Endothelial cell of umbilical vein (primary cell): ENCODE data around the gene SSR4. TPM values are rescaled to one million over a fixed set of nuclear protein-coding genes. Genes with fewer than 3 reads are reported as not detected.

Experiments
- BruUV-seq: library from RNA; stranded (reverse); fragments of 400-500 nt; replicated peaks from 2 replicates; lab custom pipeline; 2021; lab: Mats Ljungman, UMichigan
- CTCF ChIA-PET: fragments of 300-600, 350-600 bp; sonication (Branson Sonifier 250); formaldehyde crosslinking; loops from one replicate; lab custom pipeline; 2021; ENCODE audit warnings: antibody characterized with exemption, inconsistent platforms; lab: Charles Lee
- POLR2A ChIA-PET: fragments of 300-600, 350-600 bp; sonication (Branson Sonifier 250); formaldehyde crosslinking; loops from one replicate; lab custom pipeline; 2021; ENCODE audit warnings: antibody characterized with exemption, inconsistent platforms; lab: Charles Lee
- DNase-seq: peaks from one replicate; pipeline ENCODE4 v3.0.0-alpha.2; 2011; ENCODE audit warnings: low read depth, low spot score
- FAIRE-seq: peaks from 2 replicates; lab custom pipeline; 2011; peaks lifted over from hg19 to GRCh38; lab: Jason Lieb, UNC
- H2AFZ ChIP-seq: 2 replicates; pipeline ENCODE4 v1.6.0; 2012; ENCODE audit warnings: low read depth, low read length, control low read depth, inconsistent platforms
- H3K27ac ChIP-seq: 2 replicates; pipeline ENCODE4 v1.5.1; 2011; ENCODE audit warnings: low read depth, mild to moderate bottlenecking, control low read depth, low read length, moderate library complexity; ENCODE audit not compliant: insufficient read depth
- H3K27me3 ChIP-seq, 2 experiments: 2 replicates each; pipeline versions ENCODE4 v1.6.0 to v1.6.1; 2011; ENCODE audit warnings: low read length in 2 of 2, mixed read lengths in 1 of 2; ENCODE audit not compliant: control insufficient read depth in 2 of 2, insufficient read depth in 2 of 2
- H3K36me3 ChIP-seq, 2 experiments: 2 replicates in 1 of 2; 3 replicates in 1 of 2; pipeline ENCODE4 v1.5.1; 2011; ENCODE audit warnings: low read length in 2 of 2, mild to moderate bottlenecking in 1 of 2, moderate library complexity in 1 of 2; ENCODE audit not compliant: control insufficient read depth in 2 of 2, insufficient read depth in 2 of 2; ENCODE audit errors: extremely low read depth in 1 of 2
- H3K4me1 ChIP-seq: 3 replicates; pipeline ENCODE4 v1.5.1; 2011; ENCODE audit warnings: mild to moderate bottlenecking, low read length; ENCODE audit not compliant: control insufficient read depth, insufficient read depth; ENCODE audit errors: extremely low read depth
- H3K4me2 ChIP-seq: 2 replicates; pipeline ENCODE4 v1.6.1; 2011; ENCODE audit warnings: low read length, control low read depth, mixed read lengths; ENCODE audit not compliant: insufficient read depth
- H3K4me3 ChIP-seq, 3 experiments: fragments of 200-600 bp in 1 of 3; sonication (generic), shearing (Covaris generic) in 1 of 3; replicated peaks in 1 of 3; 2 replicates each; pipeline ENCODE4 v1.5.1; 2011 to 2016; ENCODE audit warnings: control low read depth in 3 of 3, low read length in 3 of 3, mild to moderate bottlenecking in 2 of 3, inconsistent platforms in 1 of 3, low read depth in 1 of 3, moderate library complexity in 1 of 3; ENCODE audit not compliant: insufficient read depth in 1 of 3
- H3K79me2 ChIP-seq: 2 replicates; pipeline ENCODE4 v1.6.0; 2012; ENCODE audit warnings: low read length, inconsistent platforms; ENCODE audit not compliant: control insufficient read depth, insufficient read depth
- H3K9ac ChIP-seq: replicated peaks from 2 replicates; pipeline ENCODE3; 2011; ENCODE audit warnings: low read length, control low read depth; ENCODE audit not compliant: insufficient read depth; ENCODE audit errors: extremely low read depth
- H3K9me1 ChIP-seq: replicated peaks from 3 replicates; pipeline ENCODE4 v1.6.0; 2011; ENCODE audit warnings: mild to moderate bottlenecking, low read length; ENCODE audit not compliant: control insufficient read depth, insufficient read depth; ENCODE audit errors: extremely low read depth
- H3K9me3 ChIP-seq: replicated peaks from 2 replicates; pipeline ENCODE4 v1.5.1; 2012; ENCODE audit warnings: low read length, inconsistent platforms; ENCODE audit not compliant: control insufficient read depth, insufficient read depth
- H4K20me1 ChIP-seq: replicated peaks from 2 replicates; pipeline ENCODE3; 2011; ENCODE audit warnings: mild to moderate bottlenecking, low read length; ENCODE audit not compliant: control insufficient read depth, insufficient read depth; ENCODE audit errors: extremely low read depth
- CTCF ChIP-seq, 2 donors: IDR thresholded peaks; 1 replicate in 1 of 2; 2 replicates in 1 of 2; pipeline ENCODE4 v1.5.1; 2011; ENCODE audit warnings: low read length in 2 of 2, mild to moderate bottlenecking in 2 of 2, moderate library complexity in 2 of 2, control low read depth in 1 of 2, inconsistent platforms in 1 of 2, low read depth in 1 of 2; ENCODE audit not compliant: insufficient read depth in 1 of 2; ENCODE audit errors: extremely low read depth in 1 of 2
- EZH2 ChIP-seq: IDR thresholded peaks from 2 replicates; pipeline ENCODE4 v1.6.1; 2012; ENCODE audit warnings: borderline replicate concordance, low read depth, mild to moderate bottlenecking, moderate library complexity, low read length, inconsistent platforms; ENCODE audit not compliant: severe bottlenecking
- FOS ChIP-seq: IDR thresholded peaks from 2 replicates; pipeline ENCODE4 v1.6.1; 2011; ENCODE audit warnings: mild to moderate bottlenecking, low read length, moderate library complexity, borderline replicate concordance; ENCODE audit not compliant: insufficient read depth
- GATA2 ChIP-seq: IDR thresholded peaks from 2 replicates; pipeline ENCODE4 v1.7.0; 2011; ENCODE audit warnings: low read depth, mild to moderate bottlenecking, moderate library complexity, mixed read lengths, low read length; ENCODE audit not compliant: insufficient read length, insufficient read depth
- JUN ChIP-seq: IDR thresholded peaks from 2 replicates; pipeline ENCODE4 v1.6.1; 2011; ENCODE audit warnings: borderline replicate concordance, low read depth; ENCODE audit not compliant: insufficient read length, insufficient read depth
- MAX ChIP-seq: IDR thresholded peaks from 2 replicates; pipeline ENCODE4 v1.6.1; 2011; ENCODE audit not compliant: insufficient read depth, insufficient read length
- MYC ChIP-seq: IDR thresholded peaks from one replicate; pipeline ENCODE4 v1.6.1; 2011; ENCODE audit warnings: mild to moderate bottlenecking, low read depth, low read length
- POLR2A ChIP-seq: IDR thresholded peaks from 2 replicates; pipeline ENCODE4 v1.6.1; 2012; ENCODE audit warnings: low read depth, mild to moderate bottlenecking, control low read depth, low read length
- POLR2AphosphoS5 ChIP-seq: IDR thresholded peaks from 2 replicates; pipeline ENCODE4 v1.6.1; 2012; ENCODE audit warnings: low read depth, mild to moderate bottlenecking, control low read depth, low read length, moderate library complexity; ENCODE audit not compliant: insufficient read depth
- dilution Hi-C: fragments of 300-500 bp; cut with MboI; formaldehyde crosslinking; loops from one replicate; pipeline ENCODE4 v1.15.0; 2019; ENCODE audit warnings: low sequenced_read_pairs; ENCODE audit not compliant: extremely low pct_ligation_motif_present
- intact Hi-C: fragments of 100-400 bp; cut with micrococcal nuclease; formaldehyde crosslinking; loops from one replicate; pipeline ENCODE4 v1.10.0; 2022
- polyA plus RNA-seq, 4 experiments: library from polyadenylated mRNA; depleted of rRNA in 3 of 4; stranded (reverse) in 3 of 4; unstranded in 1 of 4; fragments of >200 nt; gene quantifications; 2 replicates each; pipeline versions ENCODE4 v1.2.1 to v1.2.3, GENCODE V29; 2011 to 2012; ENCODE audit warnings: missing spikeins in 1 of 4
- total RNA-seq: library from RNA; stranded (reverse); gene quantifications from 2 replicates; pipeline ENCODE4 v1.2.3, GENCODE V29; 2021

Gene SSR4
- total and polyA plus RNA-seq, 2 donors (not counting 3 experiments of a cell fraction or from before 2014, with no cell fraction given) = 235 to 732 TPM

GRCh38 chrX:153781428-153782047 lies 12.9 kb upstream of the SSR4 start:
- H2AFZ ChIP-seq = no peak overlapping the region
- no peaks in the 10 kb centered on the region for H3K79me2 ChIP-seq
- peaks cover 0 to 6% of the 10 kb centered on the region in 2 experiments for H3K36me3 ChIP-seq
- POLR2A ChIA-PET = no interaction called here
- H3K4me2 ChIP-seq = no peak overlapping the region
- H4K20me1 ChIP-seq = no peaks in the 10 kb centered on the region
- no peak overlapping the region for H3K4me3 ChIP-seq
- no peak overlapping the region for H3K27ac ChIP-seq
- H3K27me3 ChIP-seq = no peaks in the 10 kb centered on the region
- CTCF ChIA-PET = interaction anchor here (1.0 to 1.2 kb wide), 2 partner anchors 10 to 166 kb away, joined by 3 read pairs; no protein-coding TSS in a partner anchor
- H3K9me1 ChIP-seq = no peaks in the 10 kb centered on the region
- H3K9ac ChIP-seq = no peak overlapping the region
- H3K4me1 ChIP-seq = no peaks in the 10 kb centered on the region
- no peak for TF ChIP-seq JUN
- no peak for TF ChIP-seq MAX
- no peak for TF ChIP-seq MYC
- TF ChIP-seq GATA2 = no peak
- TF ChIP-seq POLR2A = no peak
- no peak for TF ChIP-seq POLR2AphosphoS5
- TF ChIP-seq CTCF (IDR thresholded peaks at IDR 0.05; ENCODE audit: extremely low read depth in 1 of 2, insufficient read depth in 1 of 2, low read depth in 1 of 2, low read length in 2 of 2) = no peak
- TF ChIP-seq EZH2 = no peak
- TF ChIP-seq FOS = no peak
- FAIRE-seq (no peak), DNase-seq (no peak)
- no peaks in the 10 kb centered on the region for H3K9me3 ChIP-seq
- dilution Hi-C loops (no loop called here), intact Hi-C loops (no loop called here)
- no TSS peak for BruUV-seq
